ENCODE results near the gene CDKL2.
"Not testable (repeated sequence)": the region's sequence is repeated elsewhere in the genome, so short reads cannot be mapped to it uniquely, and the experiment has no call there.

The CDKL2 gene

DNA sequence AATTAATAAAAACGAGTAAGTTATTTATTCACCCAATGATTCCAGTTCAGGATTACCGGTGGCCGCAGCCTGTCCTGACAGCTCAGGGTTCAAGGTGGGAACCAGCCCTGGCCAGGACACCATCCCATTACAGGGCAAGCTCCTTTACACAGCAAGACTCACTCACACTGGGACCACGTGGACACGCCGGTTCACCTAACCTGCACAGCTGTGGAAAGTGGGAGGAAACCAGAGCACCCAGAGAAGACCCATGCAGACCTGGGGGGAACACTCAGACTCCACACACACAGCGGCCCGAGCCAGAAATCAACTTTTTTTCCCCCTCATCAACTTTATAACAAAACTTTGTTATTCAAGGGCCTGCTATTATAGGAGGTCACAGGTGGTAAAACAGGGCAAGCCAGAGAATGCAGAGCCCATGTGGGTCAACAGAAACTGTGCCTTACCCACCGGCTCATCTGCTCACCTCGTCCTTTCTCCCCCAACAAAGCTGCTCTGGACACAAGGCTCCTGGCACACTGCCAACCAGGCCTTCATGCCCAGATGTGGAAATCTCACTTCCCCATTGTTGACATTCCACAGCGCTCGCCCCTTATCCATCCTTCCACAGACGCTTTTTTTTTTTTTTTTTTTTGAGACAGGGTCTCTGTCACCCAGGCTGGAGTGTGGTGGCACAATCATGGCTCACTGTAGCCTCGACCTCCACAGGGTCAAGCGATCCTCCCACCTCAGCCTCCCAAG is 82.5 kb downstream of the CDKL2 start:
- DNase-seq: no peak

- no peak for DNase-seq
Measured at GRCh38 chr4:75545526-75545925, 84.8 kb downstream of the CDKL2 start.

- no peak for DNase-seq
Measured at GRCh38 chr4:75544870-75545269, 85.5 kb downstream of the CDKL2 start.

DNA sequence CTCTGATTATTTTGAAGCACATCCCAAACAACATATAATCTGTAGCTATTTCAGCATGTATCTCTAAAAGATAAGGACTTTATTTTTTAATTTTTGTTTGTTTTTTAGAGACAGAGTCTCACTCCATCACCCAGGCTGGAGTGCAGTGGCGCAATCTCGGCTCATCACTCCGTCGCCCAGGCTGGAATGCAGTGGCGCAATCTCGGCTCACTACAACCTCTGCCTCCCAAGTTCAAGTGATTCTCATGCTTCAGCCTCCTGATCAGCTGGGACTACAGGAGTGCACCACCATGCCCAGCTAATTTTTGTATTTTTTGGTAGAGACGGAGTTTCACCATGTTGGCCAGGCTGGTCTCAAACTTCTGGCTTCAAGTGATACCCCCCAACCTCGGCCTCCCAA is 86.1 kb downstream of the CDKL2 start:
- DNase-seq: not testable (repeated sequence)

- DNase-seq: no peak
Measured at GRCh38 chr4:75542824-75543223, 87.5 kb downstream of the CDKL2 start.

GRCh38 chr4:75537308-75537707 is 93.0 kb downstream of the CDKL2 start:
- not testable (repeated sequence) for DNase-seq

GRCh38 chr4:75533926-75534325 is 96.4 kb downstream of the CDKL2 start:
- DNase-seq: not testable (repeated sequence)

DNA sequence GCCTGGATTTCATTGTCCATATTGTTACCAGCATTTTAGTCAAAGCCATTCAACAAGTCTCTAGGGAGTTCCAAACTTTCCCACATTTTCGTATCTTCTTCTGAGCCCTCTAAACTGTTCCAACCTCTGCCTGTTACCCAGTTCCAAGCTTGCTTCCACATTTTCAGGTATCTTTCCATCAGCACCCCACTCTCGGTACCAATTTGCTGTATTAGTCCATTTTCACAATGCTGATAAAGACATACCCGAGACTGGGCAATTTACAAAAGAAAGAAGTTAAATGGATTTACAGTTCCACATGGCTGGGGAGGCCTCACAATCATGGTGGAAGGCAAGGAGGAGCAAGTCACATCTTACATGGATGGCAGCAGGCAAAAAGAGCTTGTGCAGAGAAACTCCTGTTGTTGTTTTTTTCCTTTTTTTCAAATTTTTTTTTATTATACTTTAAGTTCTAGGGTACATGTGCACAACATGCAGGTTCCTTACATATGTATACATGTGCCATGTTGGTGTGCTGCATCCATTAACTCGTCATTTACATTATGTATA is 96.9 kb downstream of the CDKL2 start:
- not testable (repeated sequence) for DNase-seq

DNA sequence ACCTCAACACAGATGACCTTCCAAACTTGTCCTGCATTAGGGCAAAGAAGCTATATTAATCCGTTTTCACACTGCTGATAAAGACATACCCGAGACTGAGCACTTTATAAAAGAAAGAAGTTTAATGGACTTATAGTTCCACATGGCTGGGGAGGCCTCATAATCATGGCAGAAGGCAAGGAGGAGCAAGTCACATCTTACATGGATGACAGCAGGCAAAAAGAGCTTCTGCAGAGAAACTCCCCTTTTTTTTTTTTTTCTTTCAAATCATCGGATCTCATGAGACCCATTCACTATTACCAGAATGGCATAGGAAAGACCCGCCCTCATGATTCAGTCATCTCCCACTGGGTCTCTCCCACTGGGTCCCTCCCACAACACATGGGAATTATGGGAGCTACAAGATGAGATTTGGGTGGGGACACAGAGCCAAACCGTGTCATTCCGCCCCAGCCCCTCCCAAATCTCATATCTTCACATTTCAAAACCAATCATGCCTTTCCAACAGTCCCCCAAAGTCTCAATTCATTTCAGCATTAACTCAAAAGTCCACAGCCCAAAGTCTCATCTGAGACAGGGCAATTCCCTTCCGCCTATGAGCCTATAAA is 98.7 kb downstream of the CDKL2 start:
- not testable (repeated sequence) for DNase-seq

DNA sequence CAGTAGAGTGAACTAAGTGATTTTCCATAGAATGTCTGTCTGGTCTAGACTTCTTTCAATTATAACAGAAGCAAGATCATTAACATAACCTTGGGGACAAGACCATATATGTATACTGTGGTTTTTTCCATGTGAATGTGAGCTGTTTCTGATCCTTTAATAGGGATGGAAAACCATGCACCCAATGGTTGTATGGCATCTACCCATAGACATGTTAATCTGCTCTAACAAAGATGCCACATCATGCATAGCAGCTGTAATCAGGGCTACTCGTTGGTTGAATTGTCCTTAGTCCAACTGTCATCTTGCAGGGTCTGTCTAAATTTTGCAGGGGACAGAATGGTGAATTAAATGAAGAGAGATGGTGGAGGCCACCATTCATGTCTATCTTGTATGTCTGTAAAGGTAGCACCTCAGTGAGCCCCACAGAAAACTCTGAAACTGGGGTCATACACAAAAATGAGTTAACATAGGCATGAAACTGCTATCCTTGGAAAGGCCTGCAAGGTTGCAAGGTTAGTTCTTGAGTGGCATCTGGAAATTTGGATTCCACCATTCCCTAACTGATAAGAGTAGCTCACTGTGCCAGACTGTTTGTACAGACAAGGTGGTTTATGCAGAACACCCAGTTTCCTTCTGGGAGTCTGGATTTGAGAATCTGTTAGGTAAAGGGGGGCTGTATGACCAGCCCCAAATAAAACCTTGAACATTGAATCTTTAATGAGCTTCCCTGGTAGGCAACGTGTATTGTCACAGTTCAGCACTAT is 99.6 kb downstream of the CDKL2 start:
- no peak for DNase-seq
